GM10248 (cell line): Measurements from ENCODE around the gene RAC3.

Experiments
- CTCF ChIA-PET: fragments of 300-600 bp; sonication (Branson Sonifier 250); formaldehyde crosslinking; extraction: SDS; loops from one replicate; lab custom pipeline; 2021; ENCODE audit warnings: antibody characterized with exemption; lab: Yijun Ruan, JAX
- POLR2A ChIA-PET: fragments of 350-650 bp; sonication (Branson Sonifier 250); formaldehyde crosslinking; extraction: SDS; loops from one replicate; lab custom pipeline; 2020; ENCODE audit warnings: antibody characterized with exemption; lab: Yijun Ruan, JAX
- DNase-seq: peaks from one replicate; pipeline ENCODE4 v3.0.0; 2012; ENCODE audit errors: extremely low spot score
- TF ChIP-seq, protein P1 (sequence below): IDR thresholded peaks from 2 replicates; pipeline ENCODE4 v1.5.1; 2012; ENCODE audit warnings: mild to moderate bottlenecking, low read depth; ENCODE audit errors: extremely low read depth, missing control alignments, control extremely low read depth

RAC3 gene

DNA sequence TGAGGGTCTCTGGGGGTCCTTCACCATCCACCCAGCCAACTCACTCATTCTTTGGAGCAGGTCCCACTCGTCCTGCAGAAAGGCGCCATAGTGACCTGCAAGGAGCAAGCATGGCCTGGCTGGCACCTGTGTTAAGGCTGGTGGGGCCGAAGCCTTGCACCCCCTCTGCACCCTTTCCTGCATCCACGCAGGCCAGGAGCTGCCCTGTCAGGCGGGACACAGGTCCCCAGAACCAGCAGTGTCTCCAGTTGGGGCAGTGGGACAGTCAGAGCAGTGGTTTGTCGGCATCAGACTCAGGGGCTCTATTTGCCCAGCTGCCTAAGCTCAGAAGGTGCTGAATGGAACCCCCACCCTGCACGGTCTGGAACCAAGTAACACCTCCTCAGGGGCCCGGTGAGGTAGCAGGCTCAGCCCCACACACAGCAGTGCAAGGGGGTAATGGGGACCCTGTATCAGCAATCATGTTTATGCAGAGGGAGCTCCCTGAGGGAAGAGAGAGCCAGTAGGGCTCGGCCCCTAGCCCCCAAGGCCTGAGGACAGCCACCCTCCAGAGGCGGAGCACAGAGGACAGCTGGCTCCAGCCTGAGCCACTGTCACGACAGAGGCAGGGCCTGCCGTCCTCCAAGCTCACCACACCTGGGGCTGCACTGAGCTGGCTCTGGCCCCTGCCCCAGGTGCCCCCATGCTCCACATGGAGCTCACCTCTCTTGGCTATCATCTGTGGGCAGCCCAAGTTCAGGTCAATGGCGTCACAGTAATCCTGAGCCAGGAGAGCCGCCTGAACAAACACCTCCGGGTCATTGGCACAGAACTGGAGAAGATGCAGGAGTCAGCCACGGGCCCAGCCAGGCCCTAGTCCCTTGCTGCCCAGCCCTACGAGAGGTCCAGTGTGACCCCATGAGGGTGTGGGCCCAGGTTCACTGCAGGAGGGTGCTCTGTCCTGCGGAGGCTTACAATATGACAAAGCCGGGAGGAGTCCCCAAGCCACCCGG lies 32.2 kb downstream of the RAC3 start:
- no peak for DNase-seq
- ChIA-PET CTCF (interaction anchor here (0.9 to 1.4 kb wide), 3 partner anchors 19 to 104 kb away, joined by 3 to 4 read pairs (median 3); no protein-coding TSS in a partner anchor), POLR2A (interaction anchor here (0.5 kb wide), 1 partner anchor 169 kb away, joined by 3 read pairs; no protein-coding TSS in a partner anchor)
- TF ChIP-seq, protein P1, sequence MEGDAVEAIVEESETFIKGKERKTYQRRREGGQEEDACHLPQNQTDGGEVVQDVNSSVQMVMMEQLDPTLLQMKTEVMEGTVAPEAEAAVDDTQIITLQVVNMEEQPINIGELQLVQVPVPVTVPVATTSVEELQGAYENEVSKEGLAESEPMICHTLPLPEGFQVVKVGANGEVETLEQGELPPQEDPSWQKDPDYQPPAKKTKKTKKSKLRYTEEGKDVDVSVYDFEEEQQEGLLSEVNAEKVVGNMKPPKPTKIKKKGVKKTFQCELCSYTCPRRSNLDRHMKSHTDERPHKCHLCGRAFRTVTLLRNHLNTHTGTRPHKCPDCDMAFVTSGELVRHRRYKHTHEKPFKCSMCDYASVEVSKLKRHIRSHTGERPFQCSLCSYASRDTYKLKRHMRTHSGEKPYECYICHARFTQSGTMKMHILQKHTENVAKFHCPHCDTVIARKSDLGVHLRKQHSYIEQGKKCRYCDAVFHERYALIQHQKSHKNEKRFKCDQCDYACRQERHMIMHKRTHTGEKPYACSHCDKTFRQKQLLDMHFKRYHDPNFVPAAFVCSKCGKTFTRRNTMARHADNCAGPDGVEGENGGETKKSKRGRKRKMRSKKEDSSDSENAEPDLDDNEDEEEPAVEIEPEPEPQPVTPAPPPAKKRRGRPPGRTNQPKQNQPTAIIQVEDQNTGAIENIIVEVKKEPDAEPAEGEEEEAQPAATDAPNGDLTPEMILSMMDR: no peak

DNA sequence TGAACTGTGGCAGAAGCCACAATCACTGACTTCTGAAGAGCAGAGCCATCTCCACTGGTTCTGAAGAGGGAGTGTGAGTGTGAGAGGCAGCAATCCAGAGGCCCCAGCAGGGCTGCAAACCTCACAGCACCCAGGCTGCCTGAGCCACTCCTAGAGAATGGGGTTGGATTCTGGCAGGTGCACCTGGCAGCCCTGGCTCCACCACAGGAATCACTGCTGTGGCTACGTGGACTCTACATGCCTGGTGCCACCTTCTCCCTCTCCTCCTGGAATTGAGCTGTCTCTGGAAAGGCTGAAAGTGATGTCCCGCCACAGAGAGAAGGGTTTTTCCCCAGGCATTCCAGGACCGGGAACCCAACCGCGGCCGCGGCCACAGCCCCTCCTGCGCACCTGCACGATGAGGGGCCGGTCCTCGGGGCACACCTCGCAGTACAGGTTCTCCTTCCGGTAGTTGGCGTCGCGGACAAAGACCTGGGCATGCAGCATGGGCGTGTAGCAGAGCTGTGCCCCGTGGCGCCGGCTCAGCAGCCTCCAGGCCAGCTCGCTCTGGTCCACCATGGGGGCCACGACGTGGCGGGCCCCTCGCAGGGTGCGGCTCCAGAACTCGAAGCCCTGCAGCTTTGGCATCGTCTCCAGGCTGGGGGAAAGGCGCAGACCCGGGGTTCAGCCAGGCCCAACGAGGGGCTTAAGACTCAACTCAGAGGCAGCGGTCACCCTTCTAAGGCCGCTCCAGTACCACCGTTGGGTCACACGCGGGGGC lies 33.1 kb downstream of the RAC3 start:
- DNase-seq: no peak
- POLR2A ChIA-PET: no interaction called here

DNA sequence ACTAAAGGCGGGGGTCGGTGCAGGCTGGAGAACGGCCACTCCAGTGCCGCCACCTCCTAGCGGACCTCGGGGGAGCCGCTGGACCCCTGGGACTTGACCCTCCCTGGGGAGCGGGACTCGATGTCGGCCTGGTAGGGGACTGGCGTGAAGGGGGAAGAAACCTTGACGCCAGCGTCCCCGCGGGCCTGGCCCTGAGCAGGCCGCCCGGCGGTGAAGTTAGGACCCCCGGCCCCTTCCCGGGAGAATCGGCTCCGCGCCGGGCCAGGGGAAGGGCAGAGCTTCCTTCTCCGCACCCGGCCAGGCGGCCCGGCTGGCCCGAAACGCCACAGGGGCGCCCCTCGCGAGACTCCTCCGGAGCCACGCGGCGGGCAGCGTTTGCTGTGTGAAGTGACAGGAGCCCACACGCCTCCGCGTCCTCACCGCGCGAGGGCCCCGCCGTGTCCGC lies 33.7 kb downstream of the RAC3 start:
- CTCF ChIA-PET: interaction anchor here (1.7 to 2.1 kb wide), 3 partner anchors 8 to 106 kb away, joined by 5 to 6 read pairs (median 5); no protein-coding TSS in a partner anchor

More for the DNA sequence above, 33.1 kb downstream of the RAC3 start:
- TF ChIP-seq, protein P1: no peak
- CTCF ChIA-PET: interaction anchor here (0.9 to 2.1 kb wide), 4 partner anchors 7 to 105 kb away, joined by 3 to 5 read pairs (median 4); no protein-coding TSS in a partner anchor

DNA sequence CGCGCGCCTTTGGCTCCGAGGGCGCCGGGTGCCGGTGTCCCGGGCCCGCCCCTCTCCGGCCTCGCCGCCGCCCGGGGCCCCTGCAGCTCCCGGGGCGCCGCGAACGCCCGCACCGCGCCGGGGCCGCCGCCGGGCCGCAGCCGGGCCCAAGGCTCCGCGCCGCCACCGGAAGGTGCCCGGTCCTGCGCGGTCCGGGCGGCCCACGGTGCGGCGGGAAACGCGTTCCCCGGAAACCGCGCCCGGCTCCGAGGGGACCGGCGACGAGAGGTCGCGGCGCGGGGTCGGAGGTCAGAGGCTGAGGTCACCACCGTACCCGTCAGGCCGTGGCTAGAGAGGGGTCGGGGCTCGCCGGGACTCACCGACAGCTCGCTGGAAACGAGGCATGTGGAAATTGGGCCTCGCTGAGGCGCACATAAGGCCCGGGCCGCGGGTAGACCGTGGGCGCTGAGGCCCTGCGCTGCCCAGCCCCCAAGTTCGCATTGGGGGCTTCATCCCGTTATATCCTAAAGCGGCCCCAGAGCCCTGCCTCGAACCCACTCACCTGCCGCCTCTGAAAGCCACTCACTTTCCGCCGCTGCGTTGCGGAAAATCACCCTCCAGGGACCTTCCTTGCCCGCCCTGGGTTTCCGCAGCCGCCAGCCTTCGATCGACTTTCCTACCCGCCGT lies 34.3 kb downstream of the RAC3 start, which contains the start of gene DUS1L:
Gene DUS1L, minus strand, starts transcription at position 167 of the 666 bp plus-strand sequence. CDS start 745 bp downstream, outside the sequence.
- TF ChIP-seq, protein P1: no peak
- ChIA-PET POLR2A (no interaction called here), CTCF (interaction anchor here (1.0 to 2.1 kb wide), 5 partner anchors 9 to 141 kb away, joined by 3 to 6 read pairs (median 5); partner anchors contain the start of gene DCXR)
- peak; percentile 92 for DNase-seq

More for the DNA sequence above, 33.7 kb downstream of the RAC3 start:
- TF ChIP-seq, protein P1: no peak
- DNase-seq: no peak
- POLR2A ChIA-PET: no interaction called here

DNA sequence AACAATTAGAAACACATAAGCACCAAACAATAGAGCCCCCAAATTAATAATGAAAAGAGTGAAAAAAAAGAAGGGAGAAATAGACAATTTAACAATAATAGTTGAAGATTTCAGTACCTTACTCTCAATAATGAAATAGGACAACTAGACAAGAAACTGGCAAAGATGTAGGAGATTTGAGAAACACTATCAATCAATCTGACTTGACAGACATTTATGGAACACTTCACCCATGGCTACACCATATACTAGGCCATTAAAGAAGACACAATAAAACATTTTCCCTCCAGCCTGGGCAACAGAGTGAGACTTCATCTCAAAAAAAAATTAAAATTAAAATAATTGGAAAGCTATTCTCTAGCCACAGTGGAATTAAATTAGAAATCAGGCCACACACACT lies 39.1 kb downstream of the RAC3 start:
- DNase-seq: no peak
- CTCF ChIA-PET: interaction anchor here (1.2 kb wide), 1 partner anchor 130 kb away, joined by 3 read pairs; no protein-coding TSS in a partner anchor
- TF ChIP-seq, protein P1: no peak
- POLR2A ChIA-PET: no interaction called here
